Measurements from ENCODE around the gene PDIK1L.

- TF ChIP-seq CTCF (IDR thresholded peaks at IDR 0.05) = no peak
- TF ChIP-seq EZH2phosphoT487 (IDR thresholded peaks at IDR 0.05) = no peak
- no peak for TF ChIP-seq EZH2 (IDR thresholded peaks at IDR 0.05)
These were observed 13.1 kb downstream of the PDIK1L start for GRCh38 chr1:26124418-26125331.
